SK-N-SH (cell line): ENCODE data around the gene CNTNAP1. TPM values are rescaled to one million over a fixed set of nuclear protein-coding genes. Genes with fewer than 3 reads are reported as not detected.
A peak's percentile ranks its signal among the peaks of the same experiment; 100 is the strongest.

Experiments used
- CTCF ChIA-PET: fragments of 300-600, 350-600 bp; formaldehyde crosslinking; extraction: SDS; loops from one replicate; lab custom pipeline; 2021; lab: Yijun Ruan, JAX
- POLR2A ChIA-PET: fragments of 350-600 bp; sonication (Branson Sonifier 250); formaldehyde crosslinking; extraction: SDS; loops from one replicate; lab custom pipeline; 2020; ENCODE audit warnings: antibody characterized with exemption, inconsistent platforms; lab: Yijun Ruan, JAX
- DNase-seq: peaks from one replicate; pipeline ENCODE4 v3.0.0; 2012
- H2AFZ ChIP-seq: fragments of 200-600 bp; sonication (generic); 2 replicates; pipeline ENCODE4 v1.8.1; 2016; ENCODE audit warnings: antibody characterized with exemption, mild to moderate bottlenecking, low read depth
- H3F3A ChIP-seq: fragments of 200-600 bp; sonication (generic); replicated peaks from 2 replicates; pipeline ENCODE3; 2016; ENCODE audit warnings: antibody characterized with exemption, mild to moderate bottlenecking; ENCODE audit not compliant: insufficient read depth
- H3K27ac ChIP-seq, 2 experiments: fragments of 200-500 bp in 1 of 2; fragments of 200-600 bp in 1 of 2; sonication (Bioruptor generic) in 1 of 2; sonication (generic), shearing (Covaris generic) in 1 of 2; 2 replicates each; pipeline versions ENCODE4 v1.5.1 to v1.6.1; 2014 to 2016; ENCODE audit warnings: low read depth in 2 of 2, inconsistent platforms in 1 of 2, low read length in 1 of 2, mild to moderate bottlenecking in 1 of 2, mixed read lengths in 1 of 2
- H3K27me3 ChIP-seq: fragments of 200-600 bp; sonication (generic), shearing (Covaris generic); 2 replicates; pipeline ENCODE4 v1.6.1; 2016; ENCODE audit warnings: mixed run types; ENCODE audit not compliant: insufficient read depth
- H3K36me3 ChIP-seq, 2 experiments: fragments of 200-500 bp in 1 of 2; fragments of 200-600 bp in 1 of 2; sonication (Bioruptor generic) in 1 of 2; sonication (generic) in 1 of 2; replicated peaks in 1 of 2; 2 replicates each; pipeline versions ENCODE3 to v1.5.1; 2014 to 2016; ENCODE audit warnings: low read length in 1 of 2, mild to moderate bottlenecking in 1 of 2; ENCODE audit not compliant: insufficient read depth in 2 of 2, control insufficient read depth in 1 of 2
- H3K4me1 ChIP-seq, 2 experiments: fragments of 200-500 bp in 1 of 2; fragments of 200-600 bp in 1 of 2; sonication (Bioruptor generic) in 1 of 2; sonication (generic), shearing (Covaris generic) in 1 of 2; 2 replicates each; pipeline versions ENCODE4 v1.5.1 to v1.6.1; 2014 to 2016; ENCODE audit warnings: low read depth in 1 of 2, low read length in 1 of 2, mixed run types in 1 of 2; ENCODE audit not compliant: insufficient read depth in 2 of 2, control insufficient read depth in 1 of 2
- H3K4me2 ChIP-seq: fragments of 200-600 bp; sonication (generic), shearing (Covaris generic); 2 replicates; pipeline ENCODE4 v1.6.1; 2017; ENCODE audit warnings: mixed run types
- H3K4me3 ChIP-seq, 2 experiments: fragments of 200-500 bp in 1 of 2; fragments of 200-600 bp in 1 of 2; sonication (Bioruptor generic) in 1 of 2; sonication (generic), shearing (Covaris generic) in 1 of 2; 2 replicates each; pipeline versions ENCODE4 v1.5.1 to v1.8.1; 2014 to 2016; ENCODE audit warnings: low read depth in 2 of 2, inconsistent platforms in 1 of 2, low read length in 1 of 2, mild to moderate bottlenecking in 1 of 2, mixed read lengths in 1 of 2, moderate library complexity in 1 of 2
- H3K79me2 ChIP-seq: fragments of 200-600 bp; sonication (generic); 2 replicates; pipeline ENCODE4 v1.8.1; 2017; ENCODE audit warnings: mild to moderate bottlenecking; ENCODE audit not compliant: insufficient read depth
- H3K9ac ChIP-seq: fragments of 200-600 bp; sonication (generic); 2 replicates; pipeline ENCODE4 v1.6.1; 2017; ENCODE audit warnings: mixed run types
- H3K9me2 ChIP-seq: fragments of 200-600 bp; sonication (generic); 2 replicates; pipeline ENCODE4 v1.6.1; 2017; ENCODE audit warnings: mixed run types
- H3K9me3 ChIP-seq: fragments of 200-600 bp; sonication (generic); 2 replicates; pipeline ENCODE4 v1.6.1; 2017; ENCODE audit warnings: mixed run types, mild to moderate bottlenecking, moderate library complexity
- H4K20me1 ChIP-seq: fragments of 200-600 bp; sonication (generic); 2 replicates; pipeline ENCODE4 v1.6.1; 2017; ENCODE audit warnings: mild to moderate bottlenecking, mixed run types; ENCODE audit not compliant: insufficient read depth
- CHD2 ChIP-seq: fragments of 150-350 bp; IDR thresholded peaks from 2 replicates; pipeline ENCODE4 v1.6.1; 2018; ENCODE audit warnings: low read length; ENCODE audit not compliant: partially characterized antibody
- FOXM1 ChIP-seq: IDR thresholded peaks from 2 replicates; pipeline ENCODE4 v1.4.0; 2012; ENCODE audit warnings: low read depth, mild to moderate bottlenecking
- MXI1 ChIP-seq: IDR thresholded peaks from 2 replicates; pipeline ENCODE4 v1.6.1; 2012; ENCODE audit warnings: mild to moderate bottlenecking, low read depth, low read length, improper control_type of control experiment
- NFIC ChIP-seq: IDR thresholded peaks from 2 replicates; pipeline ENCODE4 v1.4.0; 2012; ENCODE audit warnings: borderline replicate concordance
- NRF1 ChIP-seq: IDR thresholded peaks from 2 replicates; pipeline ENCODE4 v1.6.1; 2012; ENCODE audit warnings: low read depth, mild to moderate bottlenecking, low read length
- POLR2AphosphoS5 ChIP-seq: IDR thresholded peaks from 2 replicates; pipeline ENCODE4 v1.6.1; 2012; ENCODE audit warnings: low read depth, low read length
- RAD21 ChIP-seq: IDR thresholded peaks from 2 replicates; pipeline ENCODE4 v1.6.1; 2012; ENCODE audit warnings: mild to moderate bottlenecking, low read length
- WGBS: methylation state at CpG from one replicate; pipeline ENCODE4 v1.1.6; 2017; ENCODE audit warnings: low lambda C conversion rate; 5-methylcytosine and 5-hydroxymethylcytosine counted together
- polyA plus RNA-seq, 3 experiments: library from polyadenylated mRNA; depleted of rRNA; stranded (reverse); fragments of >200 nt; gene quantifications; 2 replicates each; pipeline ENCODE4 v1.2.3, GENCODE V29; 2012
- TF ChIP-seq, protein P1 (sequence below): IDR thresholded peaks from 2 replicates; pipeline ENCODE4; 2012
- TF ChIP-seq, protein P2 (sequence below): IDR thresholded peaks from 2 replicates; pipeline ENCODE4 v1.4.0; 2012; ENCODE audit warnings: low read depth, borderline replicate concordance
- TF ChIP-seq, protein P3 (sequence below): fragments of 150-350 bp; IDR thresholded peaks from 2 replicates; pipeline ENCODE4 v1.6.1; 2016; ENCODE audit warnings: mild to moderate bottlenecking, low read depth, low read length
- TF ChIP-seq, protein P4 (sequence below): IDR thresholded peaks from 2 replicates; pipeline ENCODE4 v1.4.0; 2012; ENCODE audit warnings: low read depth

The CNTNAP1 gene
- polyA plus RNA-seq, 1 of the 3 experiments (the other 2 are of a cell fraction) = 92.7 TPM

DNA sequence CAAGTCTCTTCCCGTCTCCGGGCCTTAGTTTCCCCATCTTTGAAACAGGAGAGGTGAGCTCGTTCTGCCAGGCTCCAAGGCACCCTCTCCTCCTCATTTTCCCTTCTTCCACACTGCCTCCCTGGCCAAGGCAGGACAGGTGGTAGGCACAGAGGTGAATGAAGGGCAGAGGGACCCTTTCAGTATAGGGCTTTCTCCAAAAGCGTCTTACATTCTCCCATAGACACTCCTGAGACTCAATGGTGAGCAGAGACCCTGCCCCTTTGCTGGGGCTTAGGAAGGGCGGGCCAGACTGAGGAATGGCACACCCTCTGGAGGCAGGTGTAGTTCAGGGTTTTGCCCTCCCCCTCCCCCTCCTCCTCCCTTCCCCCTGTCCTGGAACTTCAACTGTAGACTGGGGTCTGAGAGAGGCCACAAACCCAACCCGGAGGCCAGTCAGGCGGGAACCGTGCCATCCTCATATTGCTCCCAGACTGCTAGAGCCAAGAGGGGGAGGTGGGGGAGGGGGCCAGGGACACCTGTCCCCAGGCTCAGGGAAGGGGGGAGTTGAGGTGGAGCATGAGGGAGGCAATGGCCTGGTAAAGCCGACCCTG, 7.5 kb upstream of the CNTNAP1 start (continued):
- TF ChIP-seq, protein P1, sequence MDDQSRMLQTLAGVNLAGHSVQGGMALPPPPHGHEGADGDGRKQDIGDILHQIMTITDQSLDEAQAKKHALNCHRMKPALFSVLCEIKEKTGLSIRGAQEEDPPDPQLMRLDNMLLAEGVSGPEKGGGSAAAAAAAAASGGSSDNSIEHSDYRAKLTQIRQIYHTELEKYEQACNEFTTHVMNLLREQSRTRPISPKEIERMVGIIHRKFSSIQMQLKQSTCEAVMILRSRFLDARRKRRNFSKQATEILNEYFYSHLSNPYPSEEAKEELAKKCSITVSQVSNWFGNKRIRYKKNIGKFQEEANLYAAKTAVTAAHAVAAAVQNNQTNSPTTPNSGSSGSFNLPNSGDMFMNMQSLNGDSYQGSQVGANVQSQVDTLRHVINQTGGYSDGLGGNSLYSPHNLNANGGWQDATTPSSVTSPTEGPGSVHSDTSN = no peak
- TF ChIP-seq, protein P2, sequence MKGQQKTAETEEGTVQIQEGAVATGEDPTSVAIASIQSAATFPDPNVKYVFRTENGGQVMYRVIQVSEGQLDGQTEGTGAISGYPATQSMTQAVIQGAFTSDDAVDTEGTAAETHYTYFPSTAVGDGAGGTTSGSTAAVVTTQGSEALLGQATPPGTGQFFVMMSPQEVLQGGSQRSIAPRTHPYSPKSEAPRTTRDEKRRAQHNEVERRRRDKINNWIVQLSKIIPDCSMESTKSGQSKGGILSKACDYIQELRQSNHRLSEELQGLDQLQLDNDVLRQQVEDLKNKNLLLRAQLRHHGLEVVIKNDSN = no peak
- TF ChIP-seq POLR2AphosphoS5 = no peak
- TF ChIP-seq, protein P3, sequence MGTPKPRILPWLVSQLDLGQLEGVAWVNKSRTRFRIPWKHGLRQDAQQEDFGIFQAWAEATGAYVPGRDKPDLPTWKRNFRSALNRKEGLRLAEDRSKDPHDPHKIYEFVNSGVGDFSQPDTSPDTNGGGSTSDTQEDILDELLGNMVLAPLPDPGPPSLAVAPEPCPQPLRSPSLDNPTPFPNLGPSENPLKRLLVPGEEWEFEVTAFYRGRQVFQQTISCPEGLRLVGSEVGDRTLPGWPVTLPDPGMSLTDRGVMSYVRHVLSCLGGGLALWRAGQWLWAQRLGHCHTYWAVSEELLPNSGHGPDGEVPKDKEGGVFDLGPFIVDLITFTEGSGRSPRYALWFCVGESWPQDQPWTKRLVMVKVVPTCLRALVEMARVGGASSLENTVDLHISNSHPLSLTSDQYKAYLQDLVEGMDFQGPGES = no peak
- TF ChIP-seq NFIC = no peak
- TF ChIP-seq NRF1 = no peak

DNA sequence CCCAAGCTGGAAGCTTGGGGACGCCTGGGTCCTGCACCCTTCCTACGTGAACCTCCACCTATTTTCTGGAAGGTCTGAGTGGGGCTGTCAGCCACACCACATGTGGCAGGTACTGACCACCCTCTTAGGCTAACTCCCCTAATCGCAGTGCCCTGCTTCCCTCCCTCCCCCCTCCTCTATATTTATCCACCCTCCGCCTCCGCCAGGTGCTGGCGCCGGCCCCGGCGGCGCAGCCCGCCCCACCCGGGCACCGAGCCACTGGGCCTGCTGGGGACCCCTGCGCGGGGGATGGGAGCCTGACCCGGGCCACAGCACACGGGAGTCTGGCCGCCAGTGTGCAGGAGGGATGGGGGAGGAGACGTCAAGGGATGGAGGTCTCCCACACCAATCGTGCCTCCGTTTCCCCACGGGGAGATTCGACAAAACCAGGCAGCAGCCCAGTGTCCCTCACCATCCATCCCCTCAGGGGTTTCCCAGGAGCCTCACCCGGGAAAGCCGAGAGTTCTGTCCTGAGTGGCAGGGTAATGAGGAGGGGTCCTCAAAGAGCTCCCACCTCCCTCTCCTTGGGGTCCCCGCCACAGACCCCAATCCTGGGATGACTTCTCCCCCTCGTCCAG, 6.9 kb upstream of the CNTNAP1 start:
- H3K4me3 ChIP-seq = peak overlapping the region; percentile 91 to 98
- no peaks in the 10 kb centered on the region for H3K9me2 ChIP-seq
- no peak overlapping the region for H2AFZ ChIP-seq
- TF ChIP-seq RAD21 (0 out of 2 replicates have a peak, but pooled peaks have one; percentile 17), MXI1 (peak; percentile 45; the same call in 1 of the 2 replicates), CHD2 (peak; percentile 40), FOXM1 (no peak), POLR2AphosphoS5 (no peak)
- TF ChIP-seq, protein P4, sequence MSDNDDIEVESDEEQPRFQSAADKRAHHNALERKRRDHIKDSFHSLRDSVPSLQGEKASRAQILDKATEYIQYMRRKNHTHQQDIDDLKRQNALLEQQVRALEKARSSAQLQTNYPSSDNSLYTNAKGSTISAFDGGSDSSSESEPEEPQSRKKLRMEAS = no peak
- WGBS = 7% methylated on average over 16 of the region's 27 CpGs
- H3K36me3 ChIP-seq = peaks cover 17 to 30% of the 10 kb centered on the region in 2 experiments
- no peaks in the 10 kb centered on the region for H3K27me3 ChIP-seq
- H3K27ac ChIP-seq = peak overlapping the region in 1 of 2 experiments; percentile 89; a peak in 3 of 4 replicates
- peak overlapping the region; percentile 99 for H3K4me2 ChIP-seq
- CTCF ChIA-PET = interaction anchor here (0.6 to 8.9 kb wide), 8 partner anchors 12 to 1656 kb away, joined by 3 to 221 read pairs (median 9); partner anchors contain the start of genes PSMC3IP, RETREG3, TUBG1 and TUBG2
- H3F3A ChIP-seq = peaks cover 20% of the 10 kb centered on the region
- peak; percentile 73 for DNase-seq
- H3K4me1 ChIP-seq = peaks cover 15 to 44% of the 10 kb centered on the region in 2 experiments
- H3K9ac ChIP-seq = peak overlapping the region; percentile 83
- POLR2A ChIA-PET = interaction anchor here (1.6 to 6.0 kb wide), 6 partner anchors 8 to 98 kb away, joined by 4 to 63 read pairs (median 15); partner anchors contain the start of genes PSMC3IP, RETREG3, TUBG1 and TUBG2
- H3K79me2 ChIP-seq = peaks cover 41% of the 10 kb centered on the region
- peaks cover 20% of the 10 kb centered on the region for H4K20me1 ChIP-seq
- H3K9me3 ChIP-seq = no peaks in the 10 kb centered on the region
